GM12872 (cell line): ENCODE results near the gene FERMT2.

ENCODE experiments used
- TF ChIP-seq, protein P1 (sequence below): IDR thresholded peaks from 3 replicates; pipeline ENCODE4 v1.5.1; 2011; ENCODE audit warnings: low read depth, mild to moderate bottlenecking, low read length, moderate library complexity; ENCODE audit not compliant: insufficient read depth

FERMT2 gene

DNA sequence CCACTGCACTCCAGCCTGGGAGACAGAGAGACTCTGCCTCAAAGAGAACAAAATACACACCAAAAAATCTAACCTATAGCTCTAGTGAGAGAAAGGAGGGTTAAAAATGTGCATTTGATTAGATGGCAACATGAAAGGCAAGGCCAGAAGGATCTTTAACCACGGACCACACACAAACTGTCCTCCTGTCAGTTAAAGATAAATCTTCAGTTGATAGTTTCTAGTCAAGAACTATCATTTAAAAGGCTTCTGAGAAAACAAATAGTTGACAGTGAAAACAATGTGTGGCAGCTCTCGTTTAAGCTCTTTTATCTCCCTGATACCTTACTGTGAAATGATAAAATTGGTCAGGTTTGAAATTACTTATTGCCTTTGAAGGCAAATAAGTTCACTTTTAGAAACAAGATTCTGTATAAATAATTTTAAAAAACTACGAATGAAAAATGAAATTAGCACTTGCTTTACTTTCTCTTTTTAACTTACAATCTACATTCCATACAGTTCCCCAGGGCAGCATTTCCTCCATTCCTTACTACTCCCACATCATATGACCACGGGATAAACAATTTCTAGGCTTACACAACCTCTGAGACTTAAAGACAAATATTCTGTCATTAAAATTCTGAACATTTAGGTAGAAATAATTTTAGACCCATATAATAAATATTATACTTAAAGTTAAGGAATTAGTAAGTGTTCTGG lies 88.1 kb downstream of the FERMT2 start:
- TF ChIP-seq, protein P1, sequence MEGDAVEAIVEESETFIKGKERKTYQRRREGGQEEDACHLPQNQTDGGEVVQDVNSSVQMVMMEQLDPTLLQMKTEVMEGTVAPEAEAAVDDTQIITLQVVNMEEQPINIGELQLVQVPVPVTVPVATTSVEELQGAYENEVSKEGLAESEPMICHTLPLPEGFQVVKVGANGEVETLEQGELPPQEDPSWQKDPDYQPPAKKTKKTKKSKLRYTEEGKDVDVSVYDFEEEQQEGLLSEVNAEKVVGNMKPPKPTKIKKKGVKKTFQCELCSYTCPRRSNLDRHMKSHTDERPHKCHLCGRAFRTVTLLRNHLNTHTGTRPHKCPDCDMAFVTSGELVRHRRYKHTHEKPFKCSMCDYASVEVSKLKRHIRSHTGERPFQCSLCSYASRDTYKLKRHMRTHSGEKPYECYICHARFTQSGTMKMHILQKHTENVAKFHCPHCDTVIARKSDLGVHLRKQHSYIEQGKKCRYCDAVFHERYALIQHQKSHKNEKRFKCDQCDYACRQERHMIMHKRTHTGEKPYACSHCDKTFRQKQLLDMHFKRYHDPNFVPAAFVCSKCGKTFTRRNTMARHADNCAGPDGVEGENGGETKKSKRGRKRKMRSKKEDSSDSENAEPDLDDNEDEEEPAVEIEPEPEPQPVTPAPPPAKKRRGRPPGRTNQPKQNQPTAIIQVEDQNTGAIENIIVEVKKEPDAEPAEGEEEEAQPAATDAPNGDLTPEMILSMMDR, result no peak

DNA sequence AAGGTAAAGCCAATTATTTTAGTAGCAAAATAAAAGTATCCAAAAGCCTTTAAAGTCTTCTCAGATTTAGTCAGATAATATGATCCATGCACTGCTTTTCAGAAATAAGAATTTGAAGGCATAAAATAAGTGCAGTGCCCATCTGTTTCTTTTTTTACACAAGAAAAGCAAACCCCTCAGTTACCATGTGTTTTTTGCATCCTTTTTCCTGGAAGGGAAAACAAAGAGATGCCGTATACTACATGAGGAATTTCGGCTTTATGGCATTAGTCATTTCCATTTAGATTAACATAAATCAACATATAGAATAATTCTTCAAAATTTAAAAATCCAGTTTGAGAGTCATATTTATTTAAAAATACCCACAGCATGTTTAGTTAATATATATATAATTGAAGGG lies 89.4 kb downstream of the FERMT2 start:
- TF ChIP-seq, protein P1, result no peak

DNA sequence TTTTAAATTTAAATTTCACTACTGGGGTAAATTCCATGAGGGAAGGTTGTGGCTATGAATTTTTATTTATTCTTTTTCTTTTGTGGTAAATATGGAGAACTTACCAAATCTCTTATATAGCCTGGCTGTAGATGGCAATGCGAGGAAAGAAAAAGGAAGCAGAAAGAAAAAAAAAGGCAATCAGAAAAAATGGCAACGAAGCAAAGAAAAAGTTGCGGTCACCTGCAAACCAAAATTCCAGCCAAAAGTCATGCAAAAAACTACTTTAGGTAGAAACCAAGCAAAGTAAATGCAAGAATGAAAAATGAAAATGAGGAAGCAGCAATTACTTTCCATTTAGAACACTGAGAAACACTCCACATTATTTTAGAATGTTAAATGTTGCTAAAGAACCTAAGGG lies 89.9 kb downstream of the FERMT2 start:
- TF ChIP-seq, protein P1, result no peak

DNA sequence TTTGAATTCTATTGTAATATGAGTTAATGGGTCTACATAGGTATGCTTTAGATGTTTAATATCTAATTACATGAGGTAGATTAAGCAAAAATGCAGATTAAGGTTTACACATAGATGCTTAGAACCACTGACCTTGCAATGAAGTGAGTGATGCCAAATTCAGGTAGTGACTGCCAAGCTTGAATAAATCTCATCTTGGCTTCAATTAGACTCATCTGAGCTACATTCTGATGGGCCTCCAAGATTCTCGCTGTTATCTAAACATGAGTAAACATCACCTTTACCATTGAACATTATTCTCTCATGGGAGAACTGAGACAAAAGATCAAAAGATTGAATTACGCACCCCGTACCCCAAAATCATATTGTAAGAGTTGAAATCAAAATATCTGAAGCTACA lies 90.6 kb downstream of the FERMT2 start:
- TF ChIP-seq, protein P1, result no peak

DNA sequence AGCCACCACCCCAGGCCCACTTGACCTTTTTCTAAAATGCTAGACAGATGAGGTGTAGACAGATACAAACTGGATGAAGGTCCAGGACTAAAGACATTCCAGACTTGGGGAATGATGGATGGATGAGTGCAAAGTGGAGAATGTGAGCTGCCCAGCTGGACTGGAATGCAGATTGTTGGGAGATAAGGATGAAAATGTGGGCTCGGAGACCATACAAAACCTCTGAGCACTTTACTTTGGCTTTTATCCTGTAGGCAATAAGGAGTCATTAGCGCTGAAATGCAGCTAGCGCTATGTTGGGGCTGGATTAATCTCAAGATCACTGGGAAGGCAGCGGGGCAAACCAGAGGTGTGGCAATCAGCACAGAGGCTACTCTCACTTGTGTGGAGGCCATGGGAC lies 94.7 kb downstream of the FERMT2 start:
- TF ChIP-seq, protein P1, result no peak

DNA sequence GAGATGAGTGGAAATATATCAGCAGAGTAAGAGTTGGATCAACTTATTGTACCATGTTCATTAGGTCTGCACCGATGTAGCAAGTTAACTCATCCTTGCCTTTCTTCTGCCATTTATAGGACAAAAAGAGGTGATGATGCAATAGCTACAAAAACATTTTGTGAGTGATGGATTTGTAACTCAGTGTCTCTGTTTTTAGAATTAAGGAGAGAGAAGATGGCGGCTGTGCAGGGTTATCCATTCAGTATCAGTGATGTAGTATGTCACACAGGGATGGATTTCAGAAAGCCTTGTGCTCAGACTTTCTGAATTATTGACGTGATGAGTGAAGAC lies 97.4 kb downstream of the FERMT2 start:
- TF ChIP-seq, protein P1, result no peak

DNA sequence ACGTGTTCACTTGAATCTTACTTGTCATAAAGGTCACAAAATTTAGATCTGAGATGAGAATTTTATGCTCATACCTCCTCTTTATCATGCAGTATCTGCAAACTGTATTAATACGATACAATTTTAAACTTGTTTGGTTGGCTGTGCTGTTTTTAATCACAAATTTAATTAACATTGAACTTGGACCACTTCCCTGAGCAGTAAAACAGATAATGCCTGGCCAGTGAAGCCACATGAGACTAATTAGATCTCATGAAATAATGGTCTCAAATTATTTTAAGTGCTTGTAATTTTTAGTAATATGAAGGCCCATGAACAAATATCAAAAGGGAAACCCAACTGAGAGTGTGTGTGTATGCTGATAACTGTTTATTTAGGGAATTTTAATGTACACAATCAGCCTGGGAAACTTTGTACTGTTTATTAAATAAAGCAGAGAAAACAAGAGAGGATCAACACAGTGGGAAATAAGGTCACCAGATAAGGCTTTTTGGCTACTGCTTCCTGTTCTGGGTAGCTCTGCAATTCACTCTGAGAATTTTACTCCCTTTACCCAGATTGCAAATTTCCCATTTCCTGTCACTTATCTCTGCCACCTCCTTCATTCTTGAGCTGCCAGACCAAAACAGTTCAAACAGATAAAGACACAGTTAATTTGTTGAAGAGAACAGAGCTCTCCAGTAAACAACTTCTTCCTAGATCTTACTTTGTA lies 97.9 kb downstream of the FERMT2 start:
- TF ChIP-seq, protein P1, result no peak
